ENCODE results near the gene SNX6. TPM values are rescaled to one million over a fixed set of nuclear protein-coding genes. Genes with fewer than 3 reads are reported as not detected.

The SNX6 gene
- total RNA-seq, 1 donor from 2014 or later = 70.7 TPM

GRCh38 chr14:34583525-34583924, 46.4 kb downstream of the SNX6 start:
- no peaks in the 10 kb centered on the region for H3K9me3 ChIP-seq
- peaks cover 93% of the 10 kb centered on the region for H3K36me3 ChIP-seq
- ATAC-seq (no peak), DNase-seq (no peak)
- no peaks in the 10 kb centered on the region for H3K4me1 ChIP-seq
- TF ChIP-seq, protein P1, sequence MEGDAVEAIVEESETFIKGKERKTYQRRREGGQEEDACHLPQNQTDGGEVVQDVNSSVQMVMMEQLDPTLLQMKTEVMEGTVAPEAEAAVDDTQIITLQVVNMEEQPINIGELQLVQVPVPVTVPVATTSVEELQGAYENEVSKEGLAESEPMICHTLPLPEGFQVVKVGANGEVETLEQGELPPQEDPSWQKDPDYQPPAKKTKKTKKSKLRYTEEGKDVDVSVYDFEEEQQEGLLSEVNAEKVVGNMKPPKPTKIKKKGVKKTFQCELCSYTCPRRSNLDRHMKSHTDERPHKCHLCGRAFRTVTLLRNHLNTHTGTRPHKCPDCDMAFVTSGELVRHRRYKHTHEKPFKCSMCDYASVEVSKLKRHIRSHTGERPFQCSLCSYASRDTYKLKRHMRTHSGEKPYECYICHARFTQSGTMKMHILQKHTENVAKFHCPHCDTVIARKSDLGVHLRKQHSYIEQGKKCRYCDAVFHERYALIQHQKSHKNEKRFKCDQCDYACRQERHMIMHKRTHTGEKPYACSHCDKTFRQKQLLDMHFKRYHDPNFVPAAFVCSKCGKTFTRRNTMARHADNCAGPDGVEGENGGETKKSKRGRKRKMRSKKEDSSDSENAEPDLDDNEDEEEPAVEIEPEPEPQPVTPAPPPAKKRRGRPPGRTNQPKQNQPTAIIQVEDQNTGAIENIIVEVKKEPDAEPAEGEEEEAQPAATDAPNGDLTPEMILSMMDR (IDR thresholded peaks at IDR 0.05) = no peak
- no peaks in the 10 kb centered on the region for H3K27me3 ChIP-seq (ENCODE audit: low read depth)
- intact Hi-C loops (cut with DNase I) = no loop called here
- no peak overlapping the region for H3K27ac ChIP-seq
- H3K4me3 ChIP-seq = no peak overlapping the region

DNA sequence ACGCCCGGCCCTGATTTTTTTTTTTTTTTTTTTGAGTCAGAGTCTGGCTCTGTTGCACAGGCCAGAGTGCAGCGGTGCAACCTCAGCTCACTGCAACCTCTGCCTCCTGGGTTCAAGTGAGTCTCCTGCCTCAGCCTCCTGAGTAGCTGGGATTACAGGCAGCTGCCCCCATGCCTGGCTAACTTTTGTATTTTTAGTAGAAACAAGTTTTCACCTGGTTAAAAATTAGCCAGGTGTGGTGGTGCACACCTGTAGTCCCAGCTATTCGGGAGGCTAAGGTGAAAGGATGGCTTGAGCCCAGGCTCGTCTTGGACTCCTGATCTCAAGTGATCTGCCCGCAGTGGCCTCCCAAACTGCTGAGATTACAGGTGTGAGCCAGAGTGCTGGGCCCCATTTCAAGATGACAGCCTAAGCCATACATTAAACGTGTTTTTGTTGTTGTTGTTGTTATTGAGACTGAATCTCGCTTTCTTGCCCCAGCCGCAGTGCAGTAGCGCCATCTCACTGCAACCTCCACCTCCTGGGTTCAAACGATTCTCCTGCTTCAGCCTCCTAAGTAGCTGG, 47.7 kb downstream of the SNX6 start:
- H3K9me3 ChIP-seq = no peaks in the 10 kb centered on the region
- TF ChIP-seq, protein P1 (IDR thresholded peaks at IDR 0.05) = no peak
- H3K4me3 ChIP-seq = no peak overlapping the region
- ATAC-seq (no peak), DNase-seq (no peak)
- H3K27ac ChIP-seq = no peak overlapping the region
- no peaks in the 10 kb centered on the region for H3K27me3 ChIP-seq (ENCODE audit: low read depth)
- peaks cover 94% of the 10 kb centered on the region for H3K36me3 ChIP-seq
- no peaks in the 10 kb centered on the region for H3K4me1 ChIP-seq
- intact Hi-C loops (cut with DNase I) = no loop called here

DNA sequence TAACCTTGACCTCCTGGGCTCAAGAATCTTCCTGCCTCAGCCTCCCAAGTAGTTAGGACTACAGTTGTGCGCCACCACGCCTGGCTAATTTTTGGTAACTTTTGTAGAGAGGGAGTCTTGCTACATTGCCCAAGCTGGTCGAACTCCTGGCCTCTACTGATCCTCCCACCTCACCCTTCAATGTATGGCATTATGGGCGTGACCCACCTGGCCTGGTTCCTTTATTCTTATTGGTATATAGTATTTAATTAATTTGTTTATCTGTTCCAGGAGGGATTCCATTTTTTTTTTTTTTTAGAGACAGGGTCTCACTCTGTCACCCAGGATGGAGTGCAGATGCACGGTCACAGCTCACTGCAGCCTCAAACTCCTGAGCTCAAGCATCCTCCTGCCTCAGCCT, 49.6 kb downstream of the SNX6 start:
- ATAC-seq = no peak
- Histone ChIP-seq H3K27ac (no peak overlapping the region), H3K9me3 (no peaks in the 10 kb centered on the region), H3K36me3 (peaks cover 95% of the 10 kb centered on the region), H3K27me3 (ENCODE audit: low read depth) (no peaks in the 10 kb centered on the region), H3K4me1 (no peaks in the 10 kb centered on the region), H3K4me3 (no peak overlapping the region)
- intact Hi-C loops (cut with DNase I) = no loop called here
- TF ChIP-seq, protein P1 (IDR thresholded peaks at IDR 0.05) = no peak
- DNase-seq = no peak

- Histone ChIP-seq H3K27me3 (ENCODE audit: low read depth) (no peaks in the 10 kb centered on the region), H3K4me3 (no peak overlapping the region), H3K4me1 (no peaks in the 10 kb centered on the region), H3K9me3 (no peaks in the 10 kb centered on the region), H3K27ac (no peak overlapping the region), H3K36me3 (peaks cover 100% of the 10 kb centered on the region)
- TF ChIP-seq, protein P1 (IDR thresholded peaks at IDR 0.05) = no peak
- ATAC-seq (no peak), DNase-seq (no peak)
- intact Hi-C loops (cut with DNase I) = no loop called here
These were observed 58.2 kb downstream of the SNX6 start for GRCh38 chr14:34571771-34572170.

DNA sequence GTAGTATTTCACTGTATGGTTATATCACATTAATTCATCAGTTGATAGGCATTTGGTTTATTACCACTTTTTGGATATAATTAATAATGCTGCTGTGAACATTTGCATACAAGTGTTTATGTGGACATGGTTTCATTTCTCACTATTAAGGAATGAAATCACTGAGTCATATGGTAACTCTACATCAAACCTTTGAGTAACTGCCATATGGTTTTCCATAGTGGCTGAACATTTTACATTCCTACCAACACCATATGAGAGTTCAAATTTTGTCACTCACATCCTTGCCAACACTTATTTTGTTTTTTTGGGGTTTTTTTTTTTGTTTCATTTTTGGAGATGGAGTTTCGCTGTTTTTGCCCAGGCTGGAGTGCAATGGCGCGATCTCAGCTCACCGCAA, 60.2 kb downstream of the SNX6 start:
- TF ChIP-seq, protein P1 (IDR thresholded peaks at IDR 0.05) = no peak
- ATAC-seq = no peak
- Histone ChIP-seq H3K9me3 (no peaks in the 10 kb centered on the region), H3K36me3 (peaks cover 97% of the 10 kb centered on the region), H3K4me1 (no peaks in the 10 kb centered on the region), H3K27ac (no peak overlapping the region), H3K4me3 (no peak overlapping the region), H3K27me3 (ENCODE audit: low read depth) (no peaks in the 10 kb centered on the region)
- intact Hi-C loops (cut with DNase I) = no loop called here
- DNase-seq = no peak

All from lower lobe of right lung (tissue), 2 donors.